GM10248 (cell line): ENCODE results near the gene SIGLEC15.

Experiments used
- CTCF ChIA-PET: fragments of 300-600 bp; sonication (Branson Sonifier 250); formaldehyde crosslinking; extraction: SDS; loops from one replicate; lab custom pipeline; 2021; ENCODE audit warnings: antibody characterized with exemption; lab: Yijun Ruan, JAX
- POLR2A ChIA-PET: fragments of 350-650 bp; sonication (Branson Sonifier 250); formaldehyde crosslinking; extraction: SDS; loops from one replicate; lab custom pipeline; 2020; ENCODE audit warnings: antibody characterized with exemption; lab: Yijun Ruan, JAX
- DNase-seq: peaks from one replicate; pipeline ENCODE4 v3.0.0; 2012; ENCODE audit errors: extremely low spot score
- TF ChIP-seq, protein P1 (sequence below): IDR thresholded peaks from 2 replicates; pipeline ENCODE4 v1.5.1; 2012; ENCODE audit warnings: mild to moderate bottlenecking, low read depth; ENCODE audit errors: extremely low read depth, missing control alignments, control extremely low read depth

Gene SIGLEC15

DNA sequence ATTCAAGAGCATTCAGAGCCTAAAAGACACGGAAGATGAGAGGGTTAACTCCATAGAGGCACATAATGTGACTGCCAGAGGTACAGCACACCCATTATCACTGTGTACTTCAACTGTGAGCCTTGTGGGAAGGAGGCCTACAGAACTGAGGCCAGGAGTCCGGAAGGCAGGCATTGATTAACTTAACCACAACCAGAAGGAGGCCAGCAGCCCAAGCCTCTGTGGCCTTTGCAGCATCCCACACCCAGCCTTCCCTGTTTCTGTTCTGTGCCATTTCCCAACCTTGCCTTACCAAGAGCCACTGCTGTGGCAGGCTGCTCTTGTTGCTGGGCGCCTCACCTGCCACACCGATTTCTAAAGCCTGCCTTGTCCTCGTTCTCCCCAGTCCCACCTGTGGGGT is 27.2 kb downstream of the SIGLEC15 start:
- ChIA-PET POLR2A (no interaction called here), CTCF (interaction anchor here (0.8 to 2.1 kb wide), 2 partner anchors 10 to 18 kb away, joined by 3 to 8 read pairs; no protein-coding TSS in a partner anchor)
- no peak for DNase-seq
- TF ChIP-seq, protein P1, sequence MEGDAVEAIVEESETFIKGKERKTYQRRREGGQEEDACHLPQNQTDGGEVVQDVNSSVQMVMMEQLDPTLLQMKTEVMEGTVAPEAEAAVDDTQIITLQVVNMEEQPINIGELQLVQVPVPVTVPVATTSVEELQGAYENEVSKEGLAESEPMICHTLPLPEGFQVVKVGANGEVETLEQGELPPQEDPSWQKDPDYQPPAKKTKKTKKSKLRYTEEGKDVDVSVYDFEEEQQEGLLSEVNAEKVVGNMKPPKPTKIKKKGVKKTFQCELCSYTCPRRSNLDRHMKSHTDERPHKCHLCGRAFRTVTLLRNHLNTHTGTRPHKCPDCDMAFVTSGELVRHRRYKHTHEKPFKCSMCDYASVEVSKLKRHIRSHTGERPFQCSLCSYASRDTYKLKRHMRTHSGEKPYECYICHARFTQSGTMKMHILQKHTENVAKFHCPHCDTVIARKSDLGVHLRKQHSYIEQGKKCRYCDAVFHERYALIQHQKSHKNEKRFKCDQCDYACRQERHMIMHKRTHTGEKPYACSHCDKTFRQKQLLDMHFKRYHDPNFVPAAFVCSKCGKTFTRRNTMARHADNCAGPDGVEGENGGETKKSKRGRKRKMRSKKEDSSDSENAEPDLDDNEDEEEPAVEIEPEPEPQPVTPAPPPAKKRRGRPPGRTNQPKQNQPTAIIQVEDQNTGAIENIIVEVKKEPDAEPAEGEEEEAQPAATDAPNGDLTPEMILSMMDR, result no peak

DNA sequence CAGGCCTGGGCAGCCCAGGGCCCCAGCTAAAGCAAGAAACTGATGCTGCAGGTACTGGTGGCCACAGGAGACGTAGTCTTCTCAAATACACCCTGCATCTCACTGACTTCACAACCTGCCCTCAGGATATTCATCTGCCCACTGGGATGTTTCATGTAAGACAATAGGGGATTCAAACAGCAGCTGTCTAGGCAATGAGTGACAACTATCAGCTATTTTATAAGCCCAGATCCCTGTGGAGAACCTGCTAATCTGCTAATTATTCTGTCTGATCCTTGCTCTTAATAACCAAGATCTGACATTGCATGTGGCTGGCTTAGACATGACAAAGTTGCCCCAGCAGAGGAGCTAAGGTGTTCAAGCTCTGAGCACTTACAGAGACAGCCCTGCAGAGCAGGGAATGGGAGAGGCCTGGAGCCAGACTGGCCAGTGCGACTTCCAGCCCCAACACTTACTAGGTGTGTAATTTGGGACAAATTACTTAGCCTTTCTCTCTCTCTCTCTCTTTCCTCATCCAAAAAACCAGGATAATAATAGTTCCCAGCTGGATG is 28.6 kb downstream of the SIGLEC15 start:
- CTCF ChIA-PET, result interaction anchor here (1.4 to 2.1 kb wide), 2 partner anchors 19 to 23 kb away, joined by 3 to 8 read pairs; no protein-coding TSS in a partner anchor
- POLR2A ChIA-PET, result no interaction called here
- no peak for DNase-seq
- TF ChIP-seq, protein P1, result no peak

DNA sequence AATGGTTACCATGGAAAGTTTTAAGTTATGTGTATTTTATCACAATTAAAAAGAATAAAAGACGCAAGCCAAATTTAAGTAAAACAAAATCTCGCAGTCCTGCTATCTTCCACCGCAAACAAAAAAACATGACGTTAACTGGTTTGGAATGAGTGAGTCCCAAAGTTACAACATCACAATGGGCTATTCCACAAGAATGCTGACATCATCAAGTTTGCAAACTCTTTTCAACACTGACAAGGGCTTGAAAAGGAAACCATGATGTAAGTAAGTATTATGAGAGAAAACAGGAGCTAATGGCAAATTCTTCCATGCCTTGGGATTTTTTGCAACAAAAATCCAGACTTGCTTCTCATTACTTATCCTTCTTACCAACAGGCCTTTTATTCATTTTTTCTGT is 31.1 kb downstream of the SIGLEC15 start:
- CTCF ChIA-PET, result interaction anchor here (1.5 to 5.5 kb wide), 6 partner anchors 11 to 133 kb away, joined by 3 to 24 read pairs (median 6); partner anchors contain the start of gene SLC14A1
- TF ChIP-seq, protein P1, result no peak
- no peak for DNase-seq
- POLR2A ChIA-PET, result no interaction called here

DNA sequence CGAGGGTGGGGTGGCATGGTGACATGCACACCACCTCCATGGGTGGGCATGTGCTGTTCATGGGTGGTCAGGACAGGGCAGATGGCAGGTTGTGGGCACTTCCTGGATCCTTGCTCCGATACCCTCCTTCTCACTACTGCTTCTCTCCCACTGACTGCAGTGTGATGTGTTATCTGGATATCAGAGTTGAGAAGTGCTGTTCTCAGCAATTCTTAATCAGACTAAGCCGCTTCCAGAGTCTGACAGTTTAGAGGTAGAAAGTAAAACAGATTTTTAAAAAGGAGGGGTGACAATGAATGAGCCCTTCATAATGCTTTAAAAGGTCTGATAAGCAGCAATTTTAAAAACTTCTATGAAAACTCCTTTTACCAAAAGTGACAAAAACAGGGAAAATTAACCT is 33.9 kb downstream of the SIGLEC15 start:
- TF ChIP-seq, protein P1, result no peak
- ChIA-PET CTCF (interaction anchor here (1.6 to 5.5 kb wide), 2 partner anchors 21 to 133 kb away, joined by 4 to 24 read pairs; no protein-coding TSS in a partner anchor), POLR2A (no interaction called here)
- DNase-seq, result no peak

DNA sequence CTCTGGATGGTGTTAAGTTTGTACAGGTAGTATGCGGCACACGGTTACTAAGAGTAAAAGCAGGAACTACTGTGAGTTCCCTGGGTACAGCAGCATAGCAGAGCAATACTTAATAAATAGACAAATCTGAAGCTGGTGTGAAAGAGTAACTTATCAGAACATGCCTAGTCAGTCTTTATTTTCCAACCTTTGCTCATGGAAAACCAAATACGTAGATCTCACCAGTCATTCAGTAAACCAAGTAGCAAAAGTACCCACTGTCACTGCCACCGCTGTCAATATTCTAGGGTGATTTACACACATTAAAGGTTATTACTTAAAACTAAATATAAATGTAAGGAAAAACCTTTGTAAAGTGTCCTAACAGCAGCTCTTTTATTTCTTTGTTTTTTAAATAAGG is 35.0 kb downstream of the SIGLEC15 start:
- ChIA-PET CTCF (interaction anchor here (1.0 to 5.5 kb wide), 4 partner anchors 8 to 137 kb away, joined by 4 to 24 read pairs (median 5); partner anchors contain the start of gene SLC14A1), POLR2A (no interaction called here)

DNA sequence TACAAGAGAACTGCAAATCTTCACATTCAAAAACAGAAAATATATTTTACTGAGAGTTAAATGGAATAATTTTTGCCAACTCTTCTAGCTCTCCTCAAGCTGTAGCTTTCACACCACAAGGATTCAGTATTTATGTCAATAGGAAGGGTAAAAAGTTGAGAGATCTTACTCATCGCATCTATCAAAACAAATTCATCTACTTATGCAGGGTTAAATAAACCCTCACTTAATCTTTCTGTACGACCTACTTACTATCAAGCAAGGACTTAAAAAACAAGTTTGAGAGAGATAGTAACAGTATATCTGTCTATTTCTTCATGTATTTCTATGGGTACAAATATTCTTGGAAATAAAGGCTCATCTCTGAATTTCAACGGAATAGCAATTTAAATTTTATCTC is 35.5 kb downstream of the SIGLEC15 start:
- TF ChIP-seq, protein P1, result no peak
- POLR2A ChIA-PET, result no interaction called here
- DNase-seq, result no peak
- CTCF ChIA-PET, result interaction anchor here (1.0 to 5.5 kb wide), 4 partner anchors 8 to 138 kb away, joined by 4 to 24 read pairs (median 5); partner anchors contain the start of gene SLC14A1

More for the DNA sequence above, 35.0 kb downstream of the SIGLEC15 start:
- DNase-seq, result no peak
- TF ChIP-seq, protein P1, result no peak
